NCI-H2196 (cell line): ENCODE measurements around the gene IDH2.
"Not testable (repeated sequence)": the region's sequence is repeated elsewhere in the genome, so short reads cannot be mapped to it uniquely, and the experiment has no call there.

Experiments used
- DNase-seq: peaks from one replicate; lab custom pipeline; 2025; ENCODE audit not compliant: unreplicated experiment; lab: John Stamatoyannopoulos, UW

Gene IDH2

GRCh38 chr15:90115783-90116182 lies 13.5 kb upstream of the IDH2 start:
- DNase-seq, result no peak

GRCh38 chr15:90114451-90114901 lies 12.2 kb upstream of the IDH2 start:
- DNase-seq, result no peak

- DNase-seq, result no peak
These were observed 10.9 kb upstream of the IDH2 start for GRCh38 chr15:90113166-90113565.

- DNase-seq, result not testable (repeated sequence)
These were observed 7.0 kb upstream of the IDH2 start for GRCh38 chr15:90109163-90109751.

GRCh38 chr15:90108038-90108437 lies 5.8 kb upstream of the IDH2 start:
- not testable (repeated sequence) for DNase-seq

GRCh38 chr15:90106522-90107117 lies 4.4 kb upstream of the IDH2 start:
- peak; percentile 29 for DNase-seq

GRCh38 chr15:90105521-90105920 lies 3.3 kb upstream of the IDH2 start:
- no peak for DNase-seq

GRCh38 chr15:90104551-90104950 lies 2.3 kb upstream of the IDH2 start:
- DNase-seq, result no peak

- DNase-seq, result peak; percentile 6
These were observed 1.5 kb upstream of the IDH2 start for GRCh38 chr15:90103701-90104329.

- no peak for DNase-seq
These were observed 919 bp downstream of the IDH2 start for GRCh38 chr15:90101130-90101968.

GRCh38 chr15:90099868-90100831 lies 2.1 kb downstream of the IDH2 start:
- peak; percentile 37 for DNase-seq

GRCh38 chr15:90099072-90099867 lies 3.0 kb downstream of the IDH2 start:
- no peak for DNase-seq

- DNase-seq, result no peak
These were observed 4.8 kb downstream of the IDH2 start for GRCh38 chr15:90097475-90097874.

GRCh38 chr15:90095521-90095959 lies 6.7 kb downstream of the IDH2 start:
- no peak for DNase-seq

- DNase-seq, result no peak
These were observed 10.9 kb downstream of the IDH2 start for GRCh38 chr15:90091156-90091931.

GRCh38 chr15:90090226-90090848 lies 11.9 kb downstream of the IDH2 start:
- no peak for DNase-seq

GRCh38 chr15:90087454-90088154 lies 14.7 kb downstream of the IDH2 start:
- DNase-seq, result peak; percentile 11

- peak; percentile 19 for DNase-seq
These were observed 15.4 kb downstream of the IDH2 start for GRCh38 chr15:90086868-90087268.
